ENCODE results near the gene SHCBP1L.

DNA sequence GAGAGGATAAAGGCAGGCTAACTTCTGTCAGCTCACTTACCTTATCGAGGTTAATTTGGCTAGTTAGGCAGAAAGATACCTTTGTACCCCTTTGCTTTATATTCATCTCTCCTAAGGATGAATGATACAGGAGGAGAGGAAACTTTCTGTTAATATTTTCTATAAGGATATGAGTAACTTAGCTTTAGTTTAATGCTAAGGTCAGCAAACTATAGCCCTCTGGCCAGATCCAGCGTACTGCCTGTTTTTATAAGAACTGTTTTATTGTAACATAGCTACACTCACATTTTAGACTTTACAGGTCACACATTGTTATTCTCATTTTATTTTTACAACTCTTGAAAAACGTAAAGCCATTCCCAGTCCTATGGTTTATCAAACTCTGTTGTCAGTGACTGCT lies 95.8 kb downstream of the SHCBP1L start:
- TF ChIP-seq CTCF (IDR thresholded peaks at IDR 0.05; ENCODE audit: low read length), result no peak
- no peak for TF ChIP-seq EZH2phosphoT487 (IDR thresholded peaks at IDR 0.05; ENCODE audit: low read length)
- no peak for TF ChIP-seq EZH2 (optimal IDR thresholded peaks at IDR 0.05; ENCODE audit: low read depth, low read length)

Data from MM.1S (cell line).